ENCODE measurements around the gene RALGAPB.

RALGAPB gene

GRCh38 chr20:38497246-38497935 lies 24.7 kb downstream of the RALGAPB start:
- no peaks in the 10 kb centered on the region for H3F3A ChIP-seq (ENCODE audit: insufficient read depth, low read length)
- no peaks in the 10 kb centered on the region for H3K27me3 ChIP-seq (replicated peaks; ENCODE audit: insufficient read depth, low read length)
- H3K4me3 ChIP-seq (ENCODE audit: low read length), result no peak overlapping the region
- no peak overlapping the region for H2AFZ ChIP-seq (ENCODE audit: low read length)
- H3K4me1 ChIP-seq (ENCODE audit: low read length), result no peaks in the 10 kb centered on the region
- no peak for TF ChIP-seq EZH2 (optimal IDR thresholded peaks at IDR 0.05; ENCODE audit: low read depth, low read length)
- no peaks in the 10 kb centered on the region for H3K9me2 ChIP-seq (replicated peaks; ENCODE audit: insufficient read depth, low read length)
- H3K36me3 ChIP-seq (replicated peaks; ENCODE audit: insufficient read depth, low read length), result peaks cover 5% of the 10 kb centered on the region; the same call in 1 of the 2 replicates
- H3K27ac ChIP-seq (ENCODE audit: low read length), result no peak overlapping the region
- no peaks in the 10 kb centered on the region for H4K20me1 ChIP-seq (ENCODE audit: insufficient read depth, low read length)
- no peak overlapping the region for H3K4me2 ChIP-seq (ENCODE audit: low read depth, low read length)
- no peak for DNase-seq
- no peak overlapping the region for H3K9ac ChIP-seq (ENCODE audit: low read length)
- no peaks in the 10 kb centered on the region for H3K79me2 ChIP-seq (ENCODE audit: low read length)
- H3K9me3 ChIP-seq (replicated peaks; ENCODE audit: insufficient read depth, low read length), result no peaks in the 10 kb centered on the region

GRCh38 chr20:38498909-38499308 lies 26.3 kb downstream of the RALGAPB start:
- Histone ChIP-seq H3F3A (ENCODE audit: insufficient read depth, low read length) (no peaks in the 10 kb centered on the region), H3K9me2 (replicated peaks; ENCODE audit: insufficient read depth, low read length) (no peaks in the 10 kb centered on the region), H3K4me3 (ENCODE audit: low read length) (no peak overlapping the region), H3K27ac (ENCODE audit: low read length) (no peak overlapping the region), H3K9me3 (replicated peaks; ENCODE audit: insufficient read depth, low read length) (no peaks in the 10 kb centered on the region), H3K9ac (ENCODE audit: low read length) (no peak overlapping the region), H3K4me2 (ENCODE audit: low read depth, low read length) (no peak overlapping the region), H2AFZ (ENCODE audit: low read length) (no peak overlapping the region), H3K79me2 (ENCODE audit: low read length) (no peaks in the 10 kb centered on the region), H3K27me3 (replicated peaks; ENCODE audit: insufficient read depth, low read length) (no peaks in the 10 kb centered on the region), H3K4me1 (ENCODE audit: low read length) (no peaks in the 10 kb centered on the region), H4K20me1 (ENCODE audit: insufficient read depth, low read length) (no peaks in the 10 kb centered on the region), H3K36me3 (replicated peaks; ENCODE audit: insufficient read depth, low read length) (peaks cover 5% of the 10 kb centered on the region; the same call in 1 of the 2 replicates)
- DNase-seq, result no peak
- no peak for TF ChIP-seq EZH2 (optimal IDR thresholded peaks at IDR 0.05; ENCODE audit: low read depth, low read length)
- TF ChIP-seq EZH2phosphoT487 (IDR thresholded peaks at IDR 0.05; ENCODE audit: low read length), result no peak

- H3K4me1 ChIP-seq (ENCODE audit: low read length), result no peaks in the 10 kb centered on the region
Measured at GRCh38 chr20:38499366-38499765, 26.7 kb downstream of the RALGAPB start.

GRCh38 chr20:38501858-38502436 lies 29.3 kb downstream of the RALGAPB start:
- no peaks in the 10 kb centered on the region for H3F3A ChIP-seq (ENCODE audit: insufficient read depth, low read length)
- peaks cover 5% of the 10 kb centered on the region; the same call in 1 of the 2 replicates for H3K36me3 ChIP-seq (replicated peaks; ENCODE audit: insufficient read depth, low read length)
- H2AFZ ChIP-seq (ENCODE audit: low read length), result no peak overlapping the region
- no peak for DNase-seq
- no peak overlapping the region for H3K27ac ChIP-seq (ENCODE audit: low read length)
- no peaks in the 10 kb centered on the region for H3K79me2 ChIP-seq (ENCODE audit: low read length)
- no peaks in the 10 kb centered on the region for H3K9me2 ChIP-seq (replicated peaks; ENCODE audit: insufficient read depth, low read length)
- no peaks in the 10 kb centered on the region for H3K9me3 ChIP-seq (replicated peaks; ENCODE audit: insufficient read depth, low read length)
- no peak overlapping the region for H3K4me2 ChIP-seq (ENCODE audit: low read depth, low read length)
- no peak overlapping the region for H3K4me3 ChIP-seq (ENCODE audit: low read length)
- H4K20me1 ChIP-seq (ENCODE audit: insufficient read depth, low read length), result no peaks in the 10 kb centered on the region
- H3K27me3 ChIP-seq (replicated peaks; ENCODE audit: insufficient read depth, low read length), result no peaks in the 10 kb centered on the region
- no peak for TF ChIP-seq CTCF (IDR thresholded peaks at IDR 0.05; ENCODE audit: low read length)
- no peaks in the 10 kb centered on the region for H3K4me1 ChIP-seq (ENCODE audit: low read length)
- H3K9ac ChIP-seq (ENCODE audit: low read length), result no peak overlapping the region

More at GRCh38 chr20:38499366-38499765, 26.7 kb downstream of the RALGAPB start:
- no peak overlapping the region for H3K27ac ChIP-seq (ENCODE audit: low read length)
- H2AFZ ChIP-seq (ENCODE audit: low read length), result no peak overlapping the region
- no peaks in the 10 kb centered on the region for H3K9me2 ChIP-seq (replicated peaks; ENCODE audit: insufficient read depth, low read length)
- no peaks in the 10 kb centered on the region for H3K9me3 ChIP-seq (replicated peaks; ENCODE audit: insufficient read depth, low read length)
- H3F3A ChIP-seq (ENCODE audit: insufficient read depth, low read length), result no peaks in the 10 kb centered on the region
- H3K4me3 ChIP-seq (ENCODE audit: low read length), result no peak overlapping the region
- no peak overlapping the region for H3K4me2 ChIP-seq (ENCODE audit: low read depth, low read length)
- no peaks in the 10 kb centered on the region for H3K27me3 ChIP-seq (replicated peaks; ENCODE audit: insufficient read depth, low read length)
- peaks cover 5% of the 10 kb centered on the region; the same call in 1 of the 2 replicates for H3K36me3 ChIP-seq (replicated peaks; ENCODE audit: insufficient read depth, low read length)
- no peak for TF ChIP-seq EZH2 (optimal IDR thresholded peaks at IDR 0.05; ENCODE audit: low read depth, low read length)
- TF ChIP-seq EZH2phosphoT487 (IDR thresholded peaks at IDR 0.05; ENCODE audit: low read length), result no peak
- TF ChIP-seq CTCF (IDR thresholded peaks at IDR 0.05; ENCODE audit: low read length), result no peak
- no peak overlapping the region for H3K9ac ChIP-seq (ENCODE audit: low read length)
- H3K79me2 ChIP-seq (ENCODE audit: low read length), result no peaks in the 10 kb centered on the region
- H4K20me1 ChIP-seq (ENCODE audit: insufficient read depth, low read length), result no peaks in the 10 kb centered on the region
- DNase-seq, result no peak

Data from MM.1S (cell line).